GM21528 (cell line): ENCODE data around the gene LPIN1.
"Not testable (repeated sequence)": the region's sequence is repeated elsewhere in the genome, so short reads cannot be mapped to it uniquely, and the experiment has no call there.

Experiments
- ATAC-seq: cut with Tn5 transposase; IDR thresholded peaks from one replicate; pipeline ENCODE4 v1.9.1; 2021; ENCODE audit warnings: mild to moderate bottlenecking, moderate library complexity; ENCODE audit not compliant: unreplicated experiment, low FRiP score

Gene LPIN1

DNA sequence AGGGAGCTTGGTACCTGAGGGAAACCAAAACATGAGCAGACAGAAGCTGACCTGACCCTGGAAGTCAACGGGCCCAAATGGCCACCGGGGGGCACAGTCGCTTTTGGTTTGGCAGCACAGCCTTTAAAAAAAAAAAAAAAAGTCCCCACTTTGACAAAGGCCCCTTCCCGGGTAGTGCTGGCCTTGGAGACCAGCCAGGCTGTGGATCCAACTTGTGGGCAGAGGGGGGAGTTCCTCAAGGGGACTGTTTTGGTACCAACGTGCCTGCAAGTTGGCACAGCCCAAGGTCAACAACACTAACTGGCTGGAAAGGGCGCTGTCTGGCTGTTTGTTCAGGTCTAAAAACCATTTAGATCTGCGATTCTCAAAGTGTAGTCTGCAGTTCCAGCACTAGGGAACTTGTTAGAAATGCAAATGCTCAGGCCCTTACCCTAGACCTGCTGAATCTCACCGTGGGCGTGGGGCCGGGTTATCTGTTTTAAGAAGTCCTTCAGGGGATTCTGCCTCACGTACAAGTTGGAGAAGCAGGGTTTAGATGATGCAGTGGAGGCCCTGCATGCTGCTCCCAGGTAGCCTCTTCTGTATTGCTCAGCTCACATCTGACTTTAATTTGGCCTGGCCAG is 83.0 kb downstream of the LPIN1 start:
- peak; percentile 30 for ATAC-seq

GRCh38 chr2:11829947-11830707 is 83.7 kb downstream of the LPIN1 start:
- peak; percentile 79 for ATAC-seq

DNA sequence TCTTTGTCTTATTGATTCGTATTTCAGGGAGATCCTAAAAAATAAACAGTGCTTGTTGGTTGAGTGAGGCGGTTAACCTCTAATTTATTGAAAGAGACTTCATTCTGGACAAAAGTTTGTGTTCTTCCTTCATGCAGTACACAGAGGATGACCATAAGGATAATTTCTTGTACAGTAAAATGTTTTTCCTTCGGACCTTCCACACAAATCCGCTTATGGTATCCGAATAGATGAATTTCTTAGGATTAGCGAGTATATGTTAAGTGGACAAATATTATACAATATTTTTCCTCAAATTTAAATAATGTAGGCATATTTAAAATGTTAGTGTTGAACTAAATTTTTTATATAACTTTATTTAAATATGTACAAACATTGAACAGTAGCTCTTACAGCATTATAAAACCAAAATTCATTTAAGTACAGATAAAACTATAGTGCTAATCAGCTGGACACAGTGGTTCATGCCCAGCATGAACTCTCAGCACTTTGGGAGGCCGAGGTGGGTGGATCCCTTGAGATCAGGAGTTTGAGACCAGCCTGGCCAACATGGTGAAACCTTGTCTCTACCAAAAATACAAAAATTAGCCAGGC is 84.4 kb downstream of the LPIN1 start:
- ATAC-seq = no peak

DNA sequence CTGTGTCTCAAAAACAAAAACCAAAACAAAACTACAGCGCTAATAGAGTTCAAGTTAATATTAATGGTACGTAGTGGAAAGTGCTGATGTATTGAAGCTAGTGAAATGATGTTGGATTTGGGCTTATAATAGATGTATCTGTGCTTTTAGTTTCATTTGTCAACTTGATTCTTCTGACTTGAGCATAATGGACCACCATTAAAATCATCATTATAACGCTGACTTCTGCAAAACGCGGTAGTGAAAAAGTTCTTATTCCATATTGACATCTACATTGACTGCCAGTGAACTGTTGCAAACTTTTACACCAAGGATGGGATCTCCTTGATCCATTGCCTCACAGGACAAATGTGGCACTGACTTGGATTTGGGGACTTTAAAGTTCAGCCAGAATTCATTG is 85.0 kb downstream of the LPIN1 start:
- no peak for ATAC-seq

DNA sequence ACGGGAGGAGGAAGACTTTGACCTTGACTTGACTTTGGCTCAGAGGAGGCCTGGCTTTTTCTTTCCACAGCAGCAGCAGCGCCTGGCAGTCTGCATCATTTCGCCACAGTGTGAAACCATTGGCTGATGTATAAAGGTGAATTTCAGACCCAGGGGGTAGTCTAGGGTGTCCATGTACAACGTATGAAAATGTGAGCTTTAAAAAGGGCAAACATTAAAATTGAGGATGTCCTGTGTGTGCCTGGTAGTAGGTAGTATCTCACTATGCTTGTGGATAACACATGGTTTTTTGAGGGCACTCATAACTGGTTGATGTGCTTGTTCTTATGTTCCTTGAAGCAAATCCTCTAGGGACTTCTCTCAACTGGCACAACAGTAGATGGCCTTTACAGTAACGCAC is 86.1 kb downstream of the LPIN1 start:
- no peak for ATAC-seq

DNA sequence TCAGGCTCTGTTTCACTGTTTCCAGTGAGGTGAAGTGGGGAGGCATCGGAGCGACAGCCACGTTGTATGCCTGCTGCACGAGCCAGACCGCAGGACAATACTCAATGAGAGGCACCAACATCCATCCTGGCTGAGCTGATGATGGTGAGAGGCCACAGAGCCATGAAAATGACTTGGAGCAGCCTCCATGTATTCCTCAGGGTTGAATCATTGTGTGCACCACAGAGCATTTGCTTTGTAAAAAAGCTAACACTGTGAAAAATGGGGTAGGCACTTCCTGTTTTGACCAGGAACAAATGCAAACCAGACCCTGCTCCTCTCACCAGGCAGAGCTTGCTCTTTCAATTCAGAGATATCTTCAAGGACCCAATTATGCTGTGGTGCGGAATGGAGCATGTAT is 87.2 kb downstream of the LPIN1 start:
- ATAC-seq = no peak

DNA sequence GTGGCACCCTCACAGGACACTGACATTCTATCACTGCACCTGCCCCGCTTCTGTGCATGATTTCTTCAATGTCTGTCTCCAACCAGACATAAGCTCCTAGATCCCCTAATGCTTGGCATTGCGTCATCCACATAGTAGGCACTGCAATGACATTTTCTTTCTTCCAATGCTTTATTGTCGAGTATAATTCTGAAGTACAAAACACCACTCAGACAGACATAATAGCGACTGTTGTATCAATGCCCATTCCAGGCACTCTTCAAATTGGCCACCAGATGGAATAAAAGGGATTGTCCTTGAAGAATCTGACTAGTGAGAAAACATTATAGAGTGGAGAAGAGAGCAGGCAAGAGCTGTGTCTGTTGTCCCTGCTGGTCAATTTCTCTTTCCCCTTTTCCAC is 89.0 kb downstream of the LPIN1 start:
- ATAC-seq = no peak

- ATAC-seq = no peak
Observed at GRCh38 chr2:11836647-11837219, 90.3 kb downstream of the LPIN1 start.

DNA sequence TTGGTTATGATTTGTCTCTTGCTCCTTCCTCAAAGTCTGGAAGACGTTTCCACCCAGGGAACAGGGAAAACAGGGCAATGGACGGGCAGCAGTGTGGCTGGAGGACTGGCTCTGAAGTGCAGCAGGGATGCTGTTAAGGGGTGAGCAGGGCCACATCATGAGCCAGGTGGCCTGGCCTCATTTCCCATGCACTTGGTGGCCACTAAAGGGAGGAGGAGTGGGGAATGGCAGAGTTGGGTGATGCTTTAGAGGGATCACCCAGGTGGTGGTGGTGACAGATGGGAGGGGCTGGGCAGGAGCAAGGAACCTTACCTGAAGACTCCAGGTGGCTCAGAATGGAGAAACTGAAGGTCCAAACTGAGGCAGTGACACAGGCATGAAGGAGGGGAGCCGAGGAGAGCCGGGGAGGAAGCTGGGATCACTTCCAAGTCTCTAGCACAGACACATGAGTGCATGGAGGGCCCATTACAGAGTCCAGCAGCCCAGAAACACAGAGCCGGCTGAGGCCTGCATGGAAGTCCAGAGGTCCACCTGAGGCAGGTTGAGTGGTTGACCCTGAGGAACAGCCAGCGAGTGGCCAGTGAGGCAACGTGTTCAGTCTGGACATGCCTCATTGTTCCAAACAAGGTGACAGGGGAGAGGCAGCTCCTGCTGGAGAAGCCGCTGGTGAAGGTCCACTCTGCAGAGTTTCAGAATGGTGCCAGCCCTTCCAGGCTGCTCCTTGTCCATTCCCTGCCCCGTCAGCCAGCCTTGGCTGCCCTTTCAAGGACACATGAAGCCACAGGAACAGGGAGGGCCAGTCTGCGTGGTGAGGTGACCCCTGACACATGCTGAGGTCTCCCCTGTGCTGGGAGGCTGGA is 91.7 kb downstream of the LPIN1 start:
- no peak for ATAC-seq

- no peak for ATAC-seq
Observed at GRCh38 chr2:11839916-11840315, 93.5 kb downstream of the LPIN1 start.

DNA sequence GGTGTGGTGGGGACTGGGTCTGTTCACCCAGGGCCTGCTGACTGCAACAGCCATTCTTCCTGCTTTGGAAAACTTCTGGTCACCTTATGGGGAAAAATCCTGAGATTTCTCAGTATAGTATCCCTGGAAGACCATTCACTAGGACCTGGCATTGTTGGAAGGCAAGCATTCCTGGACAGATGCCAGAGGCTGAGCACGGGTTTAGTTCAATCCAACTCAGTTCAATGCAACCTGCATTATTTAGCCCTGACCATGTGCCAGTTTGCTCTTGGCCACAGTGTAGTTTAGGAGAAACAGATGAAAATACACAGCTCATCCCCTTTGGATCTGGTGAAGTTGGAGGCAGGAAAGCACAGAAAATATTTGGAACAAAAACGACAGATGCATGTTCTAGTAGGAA is 95.9 kb downstream of the LPIN1 start:
- ATAC-seq = no peak

- ATAC-seq = not testable (repeated sequence)
Observed at GRCh38 chr2:11844798-11845197, 98.4 kb downstream of the LPIN1 start.

DNA sequence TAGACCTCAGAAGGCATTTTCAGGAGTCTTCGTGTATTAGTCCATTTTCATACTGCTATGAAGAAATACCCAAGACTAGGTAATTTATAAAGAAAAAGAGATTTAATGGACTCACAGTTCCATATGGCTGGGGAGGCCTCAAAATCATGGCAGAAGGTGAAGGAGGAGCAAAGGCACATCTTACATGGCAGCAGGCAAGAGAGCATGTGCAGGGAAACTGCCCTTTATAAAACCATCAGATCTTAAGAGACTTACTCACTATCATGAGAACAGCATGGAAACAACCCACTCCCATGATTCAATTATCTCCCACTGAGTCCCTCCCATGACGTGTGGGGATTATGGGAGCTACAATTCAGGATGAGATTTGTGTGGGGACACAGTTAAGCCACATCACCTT is 101.5 kb downstream of the LPIN1 start:
- ATAC-seq = not testable (repeated sequence)

DNA sequence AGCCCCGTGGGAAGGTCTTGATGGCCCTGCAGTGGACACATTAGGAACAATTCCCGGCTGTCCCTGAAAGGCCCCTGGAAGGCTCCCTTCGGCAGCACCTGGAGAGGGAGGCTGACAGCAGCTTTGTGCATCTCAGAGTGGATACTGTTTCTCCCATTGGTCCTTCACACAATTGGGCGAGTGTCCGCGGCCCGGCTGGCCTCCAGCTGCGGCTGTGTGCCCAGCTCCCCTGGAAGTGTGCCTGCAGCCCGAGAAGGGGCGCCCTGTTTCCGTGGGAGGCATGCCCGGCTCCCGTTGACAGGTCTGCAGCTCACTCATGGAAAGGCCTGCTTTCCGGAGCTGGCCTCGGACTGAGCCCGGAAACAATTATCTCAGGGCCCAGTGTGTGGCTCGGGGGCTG is 103.7 kb downstream of the LPIN1 start:
- no peak for ATAC-seq

GRCh38 chr2:11852526-11853196 is 106.2 kb downstream of the LPIN1 start:
- no peak for ATAC-seq

DNA sequence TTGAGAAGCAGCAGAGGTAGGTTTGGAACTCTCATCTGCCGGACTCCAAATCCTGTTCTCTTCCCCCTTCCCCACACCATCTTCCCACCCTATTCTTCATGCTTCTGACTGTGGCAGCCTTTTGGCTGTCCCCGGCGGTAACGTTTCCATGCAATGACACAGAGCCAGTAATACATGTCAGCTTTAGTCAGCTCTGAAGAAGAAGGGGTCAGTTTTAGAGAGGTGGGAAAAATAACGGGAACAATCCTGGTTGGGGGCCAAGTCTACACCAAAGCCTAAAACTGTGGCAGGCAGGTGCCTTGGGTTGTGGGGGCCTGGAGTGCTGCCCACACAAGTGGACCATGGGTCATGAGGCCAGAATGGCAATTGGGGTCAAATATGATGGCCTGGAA is 106.8 kb downstream of the LPIN1 start:
- ATAC-seq = no peak

GRCh38 chr2:11855064-11855760 is 108.8 kb downstream of the LPIN1 start:
- no peak for ATAC-seq

DNA sequence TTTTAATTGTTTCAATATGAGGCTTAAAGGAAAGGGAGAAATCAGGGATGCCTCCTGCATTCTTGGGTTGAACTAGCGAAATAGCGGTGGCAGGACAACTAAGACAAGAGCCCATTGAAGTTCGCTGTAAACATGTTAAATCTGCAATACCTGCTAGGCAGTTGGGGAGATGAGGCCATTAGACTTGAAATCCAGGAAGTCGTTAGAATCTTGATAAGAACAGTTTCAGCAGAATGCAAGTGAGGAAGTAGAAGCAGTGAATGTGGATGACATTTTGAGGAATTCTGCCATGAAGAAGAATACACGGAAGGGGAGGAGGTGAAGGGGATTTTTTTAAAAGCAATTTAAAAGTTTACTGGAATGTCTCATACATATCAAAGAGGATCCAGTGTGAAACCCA is 109.7 kb downstream of the LPIN1 start:
- ATAC-seq = no peak

- ATAC-seq = no peak
Observed at GRCh38 chr2:11858883-11859282, 112.5 kb downstream of the LPIN1 start.

- ATAC-seq = not testable (repeated sequence)
Observed at GRCh38 chr2:11859975-11860374, 113.5 kb downstream of the LPIN1 start.
